Measurements from ENCODE around the gene TRAF3IP1.

The TRAF3IP1 gene

GRCh38 chr2:238383135-238383534, 62.8 kb downstream of the TRAF3IP1 start:
- FAIRE-seq = no peak
- DNase-seq (ENCODE audit: insufficient read length, low spot score) = no peak
- TF ChIP-seq SPI1 (IDR thresholded peaks at IDR 0.05; ENCODE audit: low read depth, low read length) = no peak
- no peak for TF ChIP-seq TAF1 (IDR thresholded peaks at IDR 0.05; ENCODE audit: low read depth, low read length)
- no peak for TF ChIP-seq PAX5 (IDR thresholded peaks at IDR 0.05; ENCODE audit: insufficient read depth, low read length, severe bottlenecking)
- no peak for TF ChIP-seq POLR2A (IDR thresholded peaks at IDR 0.05; ENCODE audit: low read depth, low read length)
- no peak for TF ChIP-seq POLR2AphosphoS5 (IDR thresholded peaks at IDR 0.05; ENCODE audit: low read depth, low read length)
- TF ChIP-seq POU2F2 (IDR thresholded peaks at IDR 0.05; ENCODE audit: low read depth, low read length) = no peak

- peak; percentile 76 for FAIRE-seq
- TF ChIP-seq SPI1 (IDR thresholded peaks at IDR 0.05; ENCODE audit: low read depth, low read length) (no peak), POLR2A (IDR thresholded peaks at IDR 0.05; ENCODE audit: low read depth, low read length) (no peak), POLR2AphosphoS5 (IDR thresholded peaks at IDR 0.05; ENCODE audit: low read depth, low read length) (no peak), PAX5 (IDR thresholded peaks at IDR 0.05; ENCODE audit: insufficient read depth, low read length, severe bottlenecking) (no peak), TAF1 (IDR thresholded peaks at IDR 0.05; ENCODE audit: low read depth, low read length) (no peak), POU2F2 (IDR thresholded peaks at IDR 0.05; ENCODE audit: low read depth, low read length) (no peak)
- no peak for DNase-seq (ENCODE audit: insufficient read length, low spot score)
Measured at GRCh38 chr2:238383743-238384380, 63.5 kb downstream of the TRAF3IP1 start.

- no peak for TF ChIP-seq SPI1 (IDR thresholded peaks at IDR 0.05; ENCODE audit: low read depth, low read length)
- TF ChIP-seq POLR2A (IDR thresholded peaks at IDR 0.05; ENCODE audit: low read depth, low read length) = no peak
- TF ChIP-seq POU2F2 (IDR thresholded peaks at IDR 0.05; ENCODE audit: low read depth, low read length) = no peak
- TF ChIP-seq PAX5 (IDR thresholded peaks at IDR 0.05; ENCODE audit: insufficient read depth, low read length, severe bottlenecking) = no peak
- FAIRE-seq (no peak), DNase-seq (ENCODE audit: insufficient read length, low spot score) (no peak)
Measured at GRCh38 chr2:238387332-238387731, 67.0 kb downstream of the TRAF3IP1 start.

GRCh38 chr2:238388794-238389193, 68.5 kb downstream of the TRAF3IP1 start:
- FAIRE-seq (no peak), DNase-seq (ENCODE audit: insufficient read length, low spot score) (no peak)
- TF ChIP-seq POU2F2 (IDR thresholded peaks at IDR 0.05; ENCODE audit: low read depth, low read length) (no peak), PAX5 (IDR thresholded peaks at IDR 0.05; ENCODE audit: insufficient read depth, low read length, severe bottlenecking) (no peak), TAF1 (IDR thresholded peaks at IDR 0.05; ENCODE audit: low read depth, low read length) (no peak), POLR2A (IDR thresholded peaks at IDR 0.05; ENCODE audit: low read depth, low read length) (no peak), SPI1 (IDR thresholded peaks at IDR 0.05; ENCODE audit: low read depth, low read length) (no peak), POLR2AphosphoS5 (IDR thresholded peaks at IDR 0.05; ENCODE audit: low read depth, low read length) (no peak)

GRCh38 chr2:238389988-238390589, 69.8 kb downstream of the TRAF3IP1 start:
- DNase-seq (ENCODE audit: insufficient read length, low spot score) (no peak), FAIRE-seq (no peak)
- TF ChIP-seq POU2F2 (IDR thresholded peaks at IDR 0.05; ENCODE audit: low read depth, low read length) (no peak), PAX5 (IDR thresholded peaks at IDR 0.05; ENCODE audit: insufficient read depth, low read length, severe bottlenecking) (no peak), TAF1 (IDR thresholded peaks at IDR 0.05; ENCODE audit: low read depth, low read length) (no peak), POLR2AphosphoS5 (IDR thresholded peaks at IDR 0.05; ENCODE audit: low read depth, low read length) (no peak), POLR2A (IDR thresholded peaks at IDR 0.05; ENCODE audit: low read depth, low read length) (no peak), SPI1 (IDR thresholded peaks at IDR 0.05; ENCODE audit: low read depth, low read length) (no peak)

- FAIRE-seq = no peak
- TF ChIP-seq POLR2AphosphoS5 (IDR thresholded peaks at IDR 0.05; ENCODE audit: low read depth, low read length) = no peak
- no peak for TF ChIP-seq POLR2A (IDR thresholded peaks at IDR 0.05; ENCODE audit: low read depth, low read length)
- DNase-seq (ENCODE audit: insufficient read length, low spot score) = no peak
Measured at GRCh38 chr2:238391042-238391689, 70.8 kb downstream of the TRAF3IP1 start.

GRCh38 chr2:238396663-238397062, 76.3 kb downstream of the TRAF3IP1 start:
- no peak for FAIRE-seq
- no peak for TF ChIP-seq SPI1 (IDR thresholded peaks at IDR 0.05; ENCODE audit: low read depth, low read length)
- TF ChIP-seq PAX5 (IDR thresholded peaks at IDR 0.05; ENCODE audit: insufficient read depth, low read length, severe bottlenecking) = no peak
- no peak for TF ChIP-seq POLR2A (IDR thresholded peaks at IDR 0.05; ENCODE audit: low read depth, low read length)
- TF ChIP-seq POLR2AphosphoS5 (IDR thresholded peaks at IDR 0.05; ENCODE audit: low read depth, low read length) = no peak
- TF ChIP-seq POU2F2 (IDR thresholded peaks at IDR 0.05; ENCODE audit: low read depth, low read length) = no peak
- TF ChIP-seq TAF1 (IDR thresholded peaks at IDR 0.05; ENCODE audit: low read depth, low read length) = no peak

GRCh38 chr2:238397356-238397755, 77.0 kb downstream of the TRAF3IP1 start:
- no peak for DNase-seq (ENCODE audit: insufficient read length, low spot score)
- no peak for TF ChIP-seq POU2F2 (IDR thresholded peaks at IDR 0.05; ENCODE audit: low read depth, low read length)
- no peak for TF ChIP-seq TAF1 (IDR thresholded peaks at IDR 0.05; ENCODE audit: low read depth, low read length)
- TF ChIP-seq PAX5 (IDR thresholded peaks at IDR 0.05; ENCODE audit: insufficient read depth, low read length, severe bottlenecking) = no peak
- no peak for TF ChIP-seq POLR2A (IDR thresholded peaks at IDR 0.05; ENCODE audit: low read depth, low read length)
- TF ChIP-seq POLR2AphosphoS5 (IDR thresholded peaks at IDR 0.05; ENCODE audit: low read depth, low read length) = no peak
- no peak for TF ChIP-seq SPI1 (IDR thresholded peaks at IDR 0.05; ENCODE audit: low read depth, low read length)
- FAIRE-seq = no peak

More at GRCh38 chr2:238396663-238397062, 76.3 kb downstream of the TRAF3IP1 start:
- DNase-seq (ENCODE audit: insufficient read length, low spot score) = no peak

- FAIRE-seq = no peak
- no peak for DNase-seq (ENCODE audit: insufficient read length, low spot score)
- TF ChIP-seq POLR2AphosphoS5 (IDR thresholded peaks at IDR 0.05; ENCODE audit: low read depth, low read length) (no peak), POLR2A (IDR thresholded peaks at IDR 0.05; ENCODE audit: low read depth, low read length) (no peak), SPI1 (IDR thresholded peaks at IDR 0.05; ENCODE audit: low read depth, low read length) (no peak), TAF1 (IDR thresholded peaks at IDR 0.05; ENCODE audit: low read depth, low read length) (no peak)
Measured at GRCh38 chr2:238398577-238398976, 78.3 kb downstream of the TRAF3IP1 start.
